ENCODE results near the gene ANGEL2. TPM values are rescaled to one million over a fixed set of nuclear protein-coding genes. Genes with fewer than 3 reads are reported as not detected.
"Not testable (repeated sequence)": the region's sequence is repeated elsewhere in the genome, so short reads cannot be mapped to it uniquely, and the experiment has no call there.

The ANGEL2 gene
- total RNA-seq, 2 donors from 2014 or later = 16.9 to 21.6 TPM

- H3K36me3 ChIP-seq = no peaks in the 10 kb centered on the region
- H3K4me3 ChIP-seq = no peak overlapping the region
- no peaks in the 10 kb centered on the region for H3K4me1 ChIP-seq
- no peak overlapping the region for H3K27ac ChIP-seq
- H3K27me3 ChIP-seq = no peaks in the 10 kb centered on the region
- H3K9me3 ChIP-seq = no peaks in the 10 kb centered on the region
- TF ChIP-seq, protein P1, sequence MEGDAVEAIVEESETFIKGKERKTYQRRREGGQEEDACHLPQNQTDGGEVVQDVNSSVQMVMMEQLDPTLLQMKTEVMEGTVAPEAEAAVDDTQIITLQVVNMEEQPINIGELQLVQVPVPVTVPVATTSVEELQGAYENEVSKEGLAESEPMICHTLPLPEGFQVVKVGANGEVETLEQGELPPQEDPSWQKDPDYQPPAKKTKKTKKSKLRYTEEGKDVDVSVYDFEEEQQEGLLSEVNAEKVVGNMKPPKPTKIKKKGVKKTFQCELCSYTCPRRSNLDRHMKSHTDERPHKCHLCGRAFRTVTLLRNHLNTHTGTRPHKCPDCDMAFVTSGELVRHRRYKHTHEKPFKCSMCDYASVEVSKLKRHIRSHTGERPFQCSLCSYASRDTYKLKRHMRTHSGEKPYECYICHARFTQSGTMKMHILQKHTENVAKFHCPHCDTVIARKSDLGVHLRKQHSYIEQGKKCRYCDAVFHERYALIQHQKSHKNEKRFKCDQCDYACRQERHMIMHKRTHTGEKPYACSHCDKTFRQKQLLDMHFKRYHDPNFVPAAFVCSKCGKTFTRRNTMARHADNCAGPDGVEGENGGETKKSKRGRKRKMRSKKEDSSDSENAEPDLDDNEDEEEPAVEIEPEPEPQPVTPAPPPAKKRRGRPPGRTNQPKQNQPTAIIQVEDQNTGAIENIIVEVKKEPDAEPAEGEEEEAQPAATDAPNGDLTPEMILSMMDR (IDR thresholded peaks at IDR 0.05) = no peak
- DNase-seq (ENCODE audit: low spot score) = no peak
Measured at GRCh38 chr1:212970085-212970484, 45.6 kb downstream of the ANGEL2 start.

GRCh38 chr1:212968368-212968863 is 47.3 kb downstream of the ANGEL2 start:
- Histone ChIP-seq H3K4me1 (no peaks in the 10 kb centered on the region), H3K27me3 (no peaks in the 10 kb centered on the region), H3K27ac (no peak overlapping the region), H3K9me3 (no peaks in the 10 kb centered on the region), H3K36me3 (no peaks in the 10 kb centered on the region), H3K4me3 (no peak overlapping the region)
- TF ChIP-seq, protein P1 (IDR thresholded peaks at IDR 0.05) = no peak
- DNase-seq (ENCODE audit: low spot score) = no peak

DNA sequence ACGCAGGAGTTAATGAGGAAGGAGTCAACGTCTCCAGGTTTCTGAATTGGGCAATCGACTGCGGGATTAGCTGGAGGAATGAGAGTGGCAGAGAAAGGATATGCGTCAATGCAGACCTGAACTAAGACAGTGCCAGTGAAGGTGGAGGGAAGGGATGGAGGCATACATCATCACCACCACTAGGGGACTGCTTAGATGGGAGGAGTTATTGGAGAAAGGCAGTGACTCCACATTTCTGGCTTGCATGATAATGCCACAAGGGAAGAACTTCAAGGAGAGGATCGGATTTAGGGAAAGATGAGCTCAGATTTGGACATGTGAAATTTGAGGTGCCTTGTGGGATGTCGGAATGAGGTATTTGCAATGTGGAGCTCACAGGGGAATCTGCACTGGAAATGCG is 47.9 kb downstream of the ANGEL2 start:
- H3K27ac ChIP-seq = no peak overlapping the region
- no peaks in the 10 kb centered on the region for H3K4me1 ChIP-seq
- no peak for DNase-seq (ENCODE audit: low spot score)
- H3K27me3 ChIP-seq = no peaks in the 10 kb centered on the region
- H3K9me3 ChIP-seq = no peaks in the 10 kb centered on the region
- H3K36me3 ChIP-seq = no peaks in the 10 kb centered on the region
- TF ChIP-seq, protein P1 (IDR thresholded peaks at IDR 0.05) = peak in 1 of 2 donors; percentile 33
- no peak overlapping the region for H3K4me3 ChIP-seq

GRCh38 chr1:212966616-212967015 is 49.1 kb downstream of the ANGEL2 start:
- H3K27ac ChIP-seq = no peak overlapping the region
- DNase-seq (ENCODE audit: low spot score) = no peak
- H3K36me3 ChIP-seq = no peaks in the 10 kb centered on the region
- no peak overlapping the region for H3K4me3 ChIP-seq
- H3K27me3 ChIP-seq = no peaks in the 10 kb centered on the region
- TF ChIP-seq, protein P1 (IDR thresholded peaks at IDR 0.05) = no peak
- H3K9me3 ChIP-seq = no peaks in the 10 kb centered on the region
- no peaks in the 10 kb centered on the region for H3K4me1 ChIP-seq

GRCh38 chr1:212964993-212965392 is 50.7 kb downstream of the ANGEL2 start:
- H3K27me3 ChIP-seq; H3K4me1 ChIP-seq; H3K36me3 ChIP-seq; H3K4me3 ChIP-seq; DNase-seq (ENCODE audit: low spot score); H3K9me3 ChIP-seq; H3K27ac ChIP-seq: not testable (repeated sequence)

GRCh38 chr1:212964102-212964501 is 51.6 kb downstream of the ANGEL2 start:
- H3K36me3 ChIP-seq = no peaks in the 10 kb centered on the region
- H3K9me3 ChIP-seq = no peaks in the 10 kb centered on the region
- DNase-seq (ENCODE audit: low spot score) = no peak
- no peak overlapping the region for H3K27ac ChIP-seq
- no peak overlapping the region for H3K4me3 ChIP-seq
- no peaks in the 10 kb centered on the region for H3K4me1 ChIP-seq
- no peaks in the 10 kb centered on the region for H3K27me3 ChIP-seq
- TF ChIP-seq, protein P1 (IDR thresholded peaks at IDR 0.05) = no peak
